SK-N-SH treated with all-trans-retinoic acid at 6 μM for 48 hours (cell line): Measurements from ENCODE around the gene ATP5F1E.

ENCODE experiments used
- ATAC-seq: fragments of 200-7000 bp; cut with Tn5 transposase; 3 replicates; pipeline ENCODE4 v1.9.1; 2020; ENCODE audit warnings: mild to moderate bottlenecking, moderate library complexity
- ARNTL ChIP-seq: fragments of 450-650 bp; formaldehyde crosslinking; IDR thresholded peaks from 2 replicates; pipeline ENCODE4 v1.5.0; 2020; ENCODE audit warnings: low read depth, mild to moderate bottlenecking, moderate library complexity, borderline replicate concordance
- BACH2 ChIP-seq: fragments of 250-450 bp; sonication (Bioruptor Pico); IDR thresholded peaks from 2 replicates; pipeline ENCODE4 v1.9.0; 2021; ENCODE audit warnings: mild to moderate bottlenecking, borderline replicate concordance
- GLIS3 ChIP-seq: fragments of 250-450 bp; sonication (Bioruptor Pico); IDR thresholded peaks from 2 replicates; pipeline ENCODE4 v1.5.0; 2020; ENCODE audit warnings: mild to moderate bottlenecking, moderate library complexity
- OSR1 ChIP-seq: fragments of 250-450 bp; sonication (Bioruptor Pico); IDR thresholded peaks from 2 replicates; pipeline ENCODE4 v1.8.0; 2022; ENCODE audit warnings: moderate library complexity, mild to moderate bottlenecking, inconsistent platforms
- PPARA ChIP-seq: fragments of 250-450 bp; sonication (Bioruptor Pico); IDR thresholded peaks from 2 replicates; pipeline ENCODE4 v1.5.0; 2020; ENCODE audit warnings: mild to moderate bottlenecking, borderline replicate concordance
- SNAI2 ChIP-seq: fragments of 250-450 bp; sonication (Bioruptor Pico); IDR thresholded peaks from 2 replicates; pipeline ENCODE4 v1.5.0; 2020; ENCODE audit warnings: mild to moderate bottlenecking, moderate library complexity
- TOX ChIP-seq: fragments of 250-450 bp; sonication (Bioruptor Pico); IDR thresholded peaks from 2 replicates; pipeline ENCODE4 v1.8.0; 2021; ENCODE audit warnings: mild to moderate bottlenecking, moderate library complexity, borderline replicate concordance
- ZC3H10 ChIP-seq: fragments of 250-450 bp; sonication (Bioruptor Pico); IDR thresholded peaks from 2 replicates; pipeline ENCODE4 v1.5.1; 2021; ENCODE audit warnings: mild to moderate bottlenecking, moderate library complexity
- ZFP30 ChIP-seq: fragments of 450-650 bp; formaldehyde crosslinking; IDR thresholded peaks from 2 replicates; pipeline ENCODE4 v1.5.0; 2022; ENCODE audit warnings: mild to moderate bottlenecking, moderate library complexity
- ZNF565 ChIP-seq: fragments of 450-650 bp; formaldehyde crosslinking; conservative IDR thresholded peaks from 2 replicates; pipeline ENCODE4 v1.5.0; 2020; ENCODE audit warnings: low read depth, mild to moderate bottlenecking, moderate library complexity
- ZNF70 ChIP-seq: fragments of 450-650 bp; formaldehyde crosslinking; IDR thresholded peaks from 2 replicates; pipeline ENCODE4 v1.5.0; 2020; ENCODE audit warnings: mild to moderate bottlenecking, moderate library complexity
- ZNF8 ChIP-seq: fragments of 450-650 bp; formaldehyde crosslinking; IDR thresholded peaks from 2 replicates; pipeline ENCODE4 v1.5.0; 2020; ENCODE audit warnings: mild to moderate bottlenecking, moderate library complexity
- TF ChIP-seq, protein P1 (sequence below): fragments of 250-450 bp; sonication (Bioruptor Pico); IDR thresholded peaks from 2 replicates; pipeline ENCODE4 v1.8.0; 2021; ENCODE audit warnings: low read depth, mild to moderate bottlenecking, moderate library complexity, borderline replicate concordance
- TF ChIP-seq, protein P2 (sequence below): fragments of 250-450 bp; sonication (Bioruptor Pico); IDR thresholded peaks from 2 replicates; pipeline ENCODE4 v1.5.0; 2020; ENCODE audit warnings: mild to moderate bottlenecking, moderate library complexity
- TF ChIP-seq, protein P3 (sequence below): fragments of 250-450 bp; sonication (Bioruptor Pico); IDR thresholded peaks from 2 replicates; pipeline ENCODE4 v1.5.1; 2021; ENCODE audit warnings: mild to moderate bottlenecking, moderate library complexity
- TF ChIP-seq, protein P4 (sequence below): fragments of 250-450 bp; sonication (Bioruptor Pico); IDR thresholded peaks from 2 replicates; pipeline ENCODE4 v1.8.0; 2020; ENCODE audit warnings: mild to moderate bottlenecking, moderate library complexity, borderline replicate concordance

Gene ATP5F1E

DNA sequence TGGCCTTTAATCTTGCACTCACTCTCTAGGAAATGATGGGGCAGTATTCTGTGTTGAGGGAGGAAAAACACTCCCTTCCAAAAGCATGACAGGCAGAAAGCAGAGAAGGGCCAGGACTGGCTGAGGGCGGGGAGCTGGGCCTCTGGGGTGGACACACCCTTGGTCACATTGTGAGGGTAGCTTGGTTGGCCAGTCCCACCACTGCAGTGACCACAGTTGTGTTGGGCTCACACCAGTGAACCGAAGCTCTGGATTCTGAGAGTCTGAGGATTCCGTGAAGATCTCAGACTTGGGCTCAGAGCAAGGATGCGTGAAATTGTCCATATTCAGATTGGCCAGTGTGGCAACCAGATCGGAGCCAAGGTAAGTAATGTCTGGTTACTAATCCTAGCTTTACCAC lies 12.9 kb downstream of the ATP5F1E start, which contains the start of gene TUBB1:
TSS of gene TUBB1 (plus strand) at position 213 of the 400 bp plus-strand sequence. CDS start at position 307, 94 bp downstream.
- TF ChIP-seq PPARA (CRISPR knock-in tag) (no peak), TOX (CRISPR knock-in tag) (no peak)
- TF ChIP-seq, all 23 proteins: peak for 0
- no peak for ATAC-seq

DNA sequence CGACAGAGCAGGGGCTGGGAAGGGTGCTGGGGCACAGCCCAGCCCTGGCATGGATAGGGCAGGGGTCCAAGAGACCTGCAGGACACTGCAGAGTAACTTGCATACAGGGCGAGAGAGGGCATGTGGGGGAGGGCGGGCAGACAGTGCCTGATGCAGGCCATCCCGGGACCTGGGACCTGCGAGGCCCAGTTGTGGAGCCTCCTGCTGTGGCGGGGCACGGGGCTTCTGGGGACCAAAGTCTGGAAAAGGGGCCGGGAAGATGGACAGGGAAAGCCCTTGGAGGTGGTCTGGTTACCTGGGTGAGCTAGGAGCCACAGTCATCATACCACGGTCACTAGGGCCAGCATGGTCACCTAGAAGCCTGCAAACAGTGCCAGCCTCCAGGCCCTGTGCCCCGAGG lies 13.3 kb downstream of the ATP5F1E start:
- TF ChIP-seq, protein P1, sequence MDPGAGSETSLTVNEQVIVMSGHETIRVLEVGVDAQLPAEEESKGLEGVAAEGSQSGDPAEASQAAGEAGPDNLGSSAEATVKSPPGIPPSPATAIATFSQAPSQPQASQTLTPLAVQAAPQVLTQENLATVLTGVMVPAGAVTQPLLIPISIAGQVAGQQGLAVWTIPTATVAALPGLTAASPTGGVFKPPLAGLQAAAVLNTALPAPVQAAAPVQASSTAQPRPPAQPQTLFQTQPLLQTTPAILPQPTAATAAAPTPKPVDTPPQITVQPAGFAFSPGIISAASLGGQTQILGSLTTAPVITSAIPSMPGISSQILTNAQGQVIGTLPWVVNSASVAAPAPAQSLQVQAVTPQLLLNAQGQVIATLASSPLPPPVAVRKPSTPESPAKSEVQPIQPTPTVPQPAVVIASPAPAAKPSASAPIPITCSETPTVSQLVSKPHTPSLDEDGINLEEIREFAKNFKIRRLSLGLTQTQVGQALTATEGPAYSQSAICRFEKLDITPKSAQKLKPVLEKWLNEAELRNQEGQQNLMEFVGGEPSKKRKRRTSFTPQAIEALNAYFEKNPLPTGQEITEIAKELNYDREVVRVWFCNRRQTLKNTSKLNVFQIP (CRISPR knock-in tag): no peak
- TF ChIP-seq ZNF8 (CRISPR knock-in tag): no peak
- TF ChIP-seq, protein P2, sequence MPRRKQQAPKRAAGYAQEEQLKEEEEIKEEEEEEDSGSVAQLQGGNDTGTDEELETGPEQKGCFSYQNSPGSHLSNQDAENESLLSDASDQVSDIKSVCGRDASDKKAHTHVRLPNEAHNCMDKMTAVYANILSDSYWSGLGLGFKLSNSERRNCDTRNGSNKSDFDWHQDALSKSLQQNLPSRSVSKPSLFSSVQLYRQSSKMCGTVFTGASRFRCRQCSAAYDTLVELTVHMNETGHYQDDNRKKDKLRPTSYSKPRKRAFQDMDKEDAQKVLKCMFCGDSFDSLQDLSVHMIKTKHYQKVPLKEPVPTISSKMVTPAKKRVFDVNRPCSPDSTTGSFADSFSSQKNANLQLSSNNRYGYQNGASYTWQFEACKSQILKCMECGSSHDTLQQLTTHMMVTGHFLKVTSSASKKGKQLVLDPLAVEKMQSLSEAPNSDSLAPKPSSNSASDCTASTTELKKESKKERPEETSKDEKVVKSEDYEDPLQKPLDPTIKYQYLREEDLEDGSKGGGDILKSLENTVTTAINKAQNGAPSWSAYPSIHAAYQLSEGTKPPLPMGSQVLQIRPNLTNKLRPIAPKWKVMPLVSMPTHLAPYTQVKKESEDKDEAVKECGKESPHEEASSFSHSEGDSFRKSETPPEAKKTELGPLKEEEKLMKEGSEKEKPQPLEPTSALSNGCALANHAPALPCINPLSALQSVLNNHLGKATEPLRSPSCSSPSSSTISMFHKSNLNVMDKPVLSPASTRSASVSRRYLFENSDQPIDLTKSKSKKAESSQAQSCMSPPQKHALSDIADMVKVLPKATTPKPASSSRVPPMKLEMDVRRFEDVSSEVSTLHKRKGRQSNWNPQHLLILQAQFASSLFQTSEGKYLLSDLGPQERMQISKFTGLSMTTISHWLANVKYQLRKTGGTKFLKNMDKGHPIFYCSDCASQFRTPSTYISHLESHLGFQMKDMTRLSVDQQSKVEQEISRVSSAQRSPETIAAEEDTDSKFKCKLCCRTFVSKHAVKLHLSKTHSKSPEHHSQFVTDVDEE: no peak
- TF ChIP-seq PPARA (CRISPR knock-in tag): no peak
- TF ChIP-seq ZC3H10: no peak
- no peak for TF ChIP-seq ZNF565 (CRISPR knock-in tag)
- no peak for TF ChIP-seq GLIS3
- TF ChIP-seq, protein P3, sequence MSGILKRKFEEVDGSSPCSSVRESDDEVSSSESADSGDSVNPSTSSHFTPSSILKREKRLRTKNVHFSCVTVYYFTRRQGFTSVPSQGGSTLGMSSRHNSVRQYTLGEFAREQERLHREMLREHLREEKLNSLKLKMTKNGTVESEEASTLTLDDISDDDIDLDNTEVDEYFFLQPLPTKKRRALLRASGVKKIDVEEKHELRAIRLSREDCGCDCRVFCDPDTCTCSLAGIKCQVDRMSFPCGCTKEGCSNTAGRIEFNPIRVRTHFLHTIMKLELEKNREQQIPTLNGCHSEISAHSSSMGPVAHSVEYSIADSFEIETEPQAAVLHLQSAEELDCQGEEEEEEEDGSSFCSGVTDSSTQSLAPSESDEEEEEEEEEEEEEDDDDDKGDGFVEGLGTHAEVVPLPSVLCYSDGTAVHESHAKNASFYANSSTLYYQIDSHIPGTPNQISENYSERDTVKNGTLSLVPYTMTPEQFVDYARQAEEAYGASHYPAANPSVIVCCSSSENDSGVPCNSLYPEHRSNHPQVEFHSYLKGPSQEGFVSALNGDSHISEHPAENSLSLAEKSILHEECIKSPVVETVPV (CRISPR knock-in tag): no peak
- TF ChIP-seq, protein P4, sequence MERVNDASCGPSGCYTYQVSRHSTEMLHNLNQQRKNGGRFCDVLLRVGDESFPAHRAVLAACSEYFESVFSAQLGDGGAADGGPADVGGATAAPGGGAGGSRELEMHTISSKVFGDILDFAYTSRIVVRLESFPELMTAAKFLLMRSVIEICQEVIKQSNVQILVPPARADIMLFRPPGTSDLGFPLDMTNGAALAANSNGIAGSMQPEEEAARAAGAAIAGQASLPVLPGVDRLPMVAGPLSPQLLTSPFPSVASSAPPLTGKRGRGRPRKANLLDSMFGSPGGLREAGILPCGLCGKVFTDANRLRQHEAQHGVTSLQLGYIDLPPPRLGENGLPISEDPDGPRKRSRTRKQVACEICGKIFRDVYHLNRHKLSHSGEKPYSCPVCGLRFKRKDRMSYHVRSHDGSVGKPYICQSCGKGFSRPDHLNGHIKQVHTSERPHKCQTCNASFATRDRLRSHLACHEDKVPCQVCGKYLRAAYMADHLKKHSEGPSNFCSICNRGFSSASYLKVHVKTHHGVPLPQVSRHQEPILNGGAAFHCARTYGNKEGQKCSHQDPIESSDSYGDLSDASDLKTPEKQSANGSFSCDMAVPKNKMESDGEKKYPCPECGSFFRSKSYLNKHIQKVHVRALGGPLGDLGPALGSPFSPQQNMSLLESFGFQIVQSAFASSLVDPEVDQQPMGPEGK (CRISPR knock-in tag): no peak
- no peak for TF ChIP-seq SNAI2 (CRISPR knock-in tag)

DNA sequence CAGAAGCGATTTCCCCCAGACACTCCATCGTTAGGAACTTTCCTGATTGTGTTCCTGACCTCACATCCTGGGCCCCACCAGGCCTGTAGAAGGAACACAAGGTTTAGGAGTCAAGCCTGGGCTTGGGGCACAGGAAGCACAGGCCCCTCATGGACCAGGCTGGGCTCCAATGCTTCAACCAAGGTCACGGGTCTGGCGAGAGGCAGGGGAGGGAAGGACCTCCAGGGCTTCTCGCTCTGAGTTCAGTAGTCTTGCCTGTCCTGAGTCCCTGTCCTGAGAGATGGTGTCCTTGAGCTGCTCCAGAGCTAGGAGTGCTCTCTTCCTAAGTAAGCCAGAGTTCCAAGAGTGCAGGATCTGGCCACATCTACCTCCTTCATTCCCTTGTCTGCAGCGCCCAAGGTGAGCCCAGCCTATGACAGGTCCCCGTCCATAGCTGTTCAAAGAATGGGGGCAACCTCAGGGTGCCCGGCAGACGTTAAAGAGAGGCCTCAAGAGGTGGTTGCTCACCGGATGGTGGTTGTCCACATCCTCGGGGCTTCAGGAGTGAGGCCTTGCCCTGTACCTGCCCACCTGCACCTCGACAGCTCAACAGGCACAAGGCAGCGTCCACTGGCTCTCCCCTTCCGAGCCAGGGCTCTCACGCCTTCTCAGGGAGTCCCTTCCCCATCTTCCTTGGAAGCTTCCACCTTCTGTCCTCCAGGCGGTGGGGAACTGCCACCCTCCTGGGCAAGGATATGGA lies 14.5 kb downstream of the ATP5F1E start:
- no peak for ATAC-seq
- TF ChIP-seq ZFP30 (CRISPR knock-in tag) (no peak), TOX (CRISPR knock-in tag) (no peak), ZNF70 (CRISPR knock-in tag) (no peak), BACH2 (CRISPR knock-in tag) (no peak)
- TF ChIP-seq, protein P1 (CRISPR knock-in tag): no peak

More for the DNA sequence above, 13.3 kb downstream of the ATP5F1E start:
- ATAC-seq: no peak

DNA sequence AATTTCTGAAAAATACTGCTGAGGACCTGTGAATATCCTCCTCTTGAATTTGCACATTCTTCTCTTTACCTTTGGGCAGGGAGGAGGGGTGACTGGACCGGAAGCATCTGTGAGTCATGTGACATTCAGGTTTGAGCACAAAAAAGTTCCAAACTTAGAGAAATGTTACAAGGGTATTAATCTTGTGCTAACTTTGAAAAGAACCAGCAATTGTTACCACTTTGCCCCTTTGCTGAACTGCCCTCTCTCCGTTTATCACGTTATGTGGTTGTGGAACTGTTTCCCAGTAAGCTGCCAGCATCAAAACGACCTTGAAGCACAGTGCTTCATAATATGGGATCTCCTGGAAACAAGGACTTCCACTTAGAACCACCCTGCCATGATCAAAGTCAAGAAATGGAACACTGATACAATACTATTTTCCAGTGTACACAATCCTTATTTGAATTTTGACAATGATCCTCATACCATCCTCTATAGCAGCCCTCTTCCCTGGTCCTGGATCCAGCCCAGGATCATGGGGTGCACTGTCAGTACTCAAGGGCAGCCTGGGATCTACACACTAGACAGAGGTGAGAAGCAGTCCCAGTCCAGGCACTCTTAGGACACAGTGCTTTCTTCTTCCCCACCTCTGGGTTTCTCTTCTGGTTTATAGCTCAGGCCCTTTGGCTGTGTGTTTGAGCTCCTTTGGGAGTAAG lies 15.2 kb downstream of the ATP5F1E start:
- ATAC-seq: no peak
- TF ChIP-seq, protein P4 (CRISPR knock-in tag): no peak
- TF ChIP-seq, protein P1 (CRISPR knock-in tag): no peak
- TF ChIP-seq OSR1 (CRISPR knock-in tag) (no peak), ARNTL (CRISPR knock-in tag) (no peak), ZFP30 (CRISPR knock-in tag) (no peak)
- TF ChIP-seq, protein P2: no peak
